Measurements from ENCODE around the gene ME3. TPM values are rescaled to one million over a fixed set of nuclear protein-coding genes. Genes with fewer than 3 reads are reported as not detected.

ME3 gene
- total RNA-seq, 2 experiments from 2014 or later = not detected

GRCh38 chr11:86719781-86720463 lies 47.5 kb upstream of the ME3 start:
- BruUV-seq (replicated peaks) = no TSS peak
- Histone ChIP-seq H3K9me3 (ENCODE audit: low read length) (0 out of 2 replicates have a peak, but pooled peaks cover 3% of the 10 kb centered on the region), H3K9me2 (ENCODE audit: insufficient read depth, low read length) (no peaks in the 10 kb centered on the region), H3K4me1 (ENCODE audit: insufficient read depth, low read length, poor library complexity, severe bottlenecking) (no peaks in the 10 kb centered on the region), H3K36me3 (ENCODE audit: insufficient read depth, low read length) (no peaks in the 10 kb centered on the region), H3K79me2 (ENCODE audit: insufficient read depth, low read depth, low read length) (no peaks in the 10 kb centered on the region), H3K4me2 (ENCODE audit: low read length) (no peak overlapping the region), H2AFZ (ENCODE audit: low read length) (no peak overlapping the region), H3K4me3 (ENCODE audit: low read depth, low read length, poor library complexity, severe bottlenecking) (no peak overlapping the region), H4K20me1 (ENCODE audit: insufficient read depth, low read length) (no peaks in the 10 kb centered on the region), H3K27ac (ENCODE audit: low read depth, low read length, poor library complexity, severe bottlenecking) (no peak overlapping the region)
- CTCF ChIA-PET (ENCODE audit: unreplicated experiment) = no interaction called here
- TF ChIP-seq, protein P1, sequence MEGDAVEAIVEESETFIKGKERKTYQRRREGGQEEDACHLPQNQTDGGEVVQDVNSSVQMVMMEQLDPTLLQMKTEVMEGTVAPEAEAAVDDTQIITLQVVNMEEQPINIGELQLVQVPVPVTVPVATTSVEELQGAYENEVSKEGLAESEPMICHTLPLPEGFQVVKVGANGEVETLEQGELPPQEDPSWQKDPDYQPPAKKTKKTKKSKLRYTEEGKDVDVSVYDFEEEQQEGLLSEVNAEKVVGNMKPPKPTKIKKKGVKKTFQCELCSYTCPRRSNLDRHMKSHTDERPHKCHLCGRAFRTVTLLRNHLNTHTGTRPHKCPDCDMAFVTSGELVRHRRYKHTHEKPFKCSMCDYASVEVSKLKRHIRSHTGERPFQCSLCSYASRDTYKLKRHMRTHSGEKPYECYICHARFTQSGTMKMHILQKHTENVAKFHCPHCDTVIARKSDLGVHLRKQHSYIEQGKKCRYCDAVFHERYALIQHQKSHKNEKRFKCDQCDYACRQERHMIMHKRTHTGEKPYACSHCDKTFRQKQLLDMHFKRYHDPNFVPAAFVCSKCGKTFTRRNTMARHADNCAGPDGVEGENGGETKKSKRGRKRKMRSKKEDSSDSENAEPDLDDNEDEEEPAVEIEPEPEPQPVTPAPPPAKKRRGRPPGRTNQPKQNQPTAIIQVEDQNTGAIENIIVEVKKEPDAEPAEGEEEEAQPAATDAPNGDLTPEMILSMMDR (conservative IDR thresholded peaks at IDR 0.05; ENCODE audit: low read length) = no peak
- TF ChIP-seq EZH2phosphoT487 (IDR thresholded peaks at IDR 0.05; ENCODE audit: borderline replicate concordance, low read depth, low read length) = no peak
- intact Hi-C loops (cut with micrococcal nuclease; ENCODE audit: unreplicated experiment) = no loop called here
- POLR2A ChIA-PET = interaction anchor here (0.7 kb wide), 1 partner anchor 9 kb away, joined by 3 read pairs; no protein-coding TSS in a partner anchor
- no peak for DNase-seq (ENCODE audit: low spot score)

- no peaks in the 10 kb centered on the region for H3K9me2 ChIP-seq (ENCODE audit: insufficient read depth, low read length)
- 0 out of 2 replicates have a peak, but pooled peaks cover 3% of the 10 kb centered on the region for H3K9me3 ChIP-seq (ENCODE audit: low read length)
- H3K4me1 ChIP-seq (ENCODE audit: insufficient read depth, low read length, poor library complexity, severe bottlenecking) = no peaks in the 10 kb centered on the region
- TF ChIP-seq EZH2phosphoT487 (IDR thresholded peaks at IDR 0.05; ENCODE audit: borderline replicate concordance, low read depth, low read length) = no peak
- TF ChIP-seq, protein P1 (conservative IDR thresholded peaks at IDR 0.05; ENCODE audit: low read length) = no peak
- ChIA-PET CTCF (ENCODE audit: unreplicated experiment) (no interaction called here), POLR2A (interaction anchor here (0.7 kb wide), 1 partner anchor 8 kb away, joined by 3 read pairs; no protein-coding TSS in a partner anchor)
- intact Hi-C loops (cut with micrococcal nuclease; ENCODE audit: unreplicated experiment) = no loop called here
- H2AFZ ChIP-seq (ENCODE audit: low read length) = no peak overlapping the region
- no peaks in the 10 kb centered on the region for H3K36me3 ChIP-seq (ENCODE audit: insufficient read depth, low read length)
- BruUV-seq (replicated peaks) = no TSS peak
- H3K27ac ChIP-seq (ENCODE audit: low read depth, low read length, poor library complexity, severe bottlenecking) = no peak overlapping the region
- no peaks in the 10 kb centered on the region for H3K79me2 ChIP-seq (ENCODE audit: insufficient read depth, low read depth, low read length)
- no peak for DNase-seq (ENCODE audit: low spot score)
- no peak overlapping the region for H3K4me2 ChIP-seq (ENCODE audit: low read length)
- H3K4me3 ChIP-seq (ENCODE audit: low read depth, low read length, poor library complexity, severe bottlenecking) = no peak overlapping the region
- H4K20me1 ChIP-seq (ENCODE audit: insufficient read depth, low read length) = no peaks in the 10 kb centered on the region
These were observed 46.6 kb upstream of the ME3 start for GRCh38 chr11:86718999-86719398.

DNA sequence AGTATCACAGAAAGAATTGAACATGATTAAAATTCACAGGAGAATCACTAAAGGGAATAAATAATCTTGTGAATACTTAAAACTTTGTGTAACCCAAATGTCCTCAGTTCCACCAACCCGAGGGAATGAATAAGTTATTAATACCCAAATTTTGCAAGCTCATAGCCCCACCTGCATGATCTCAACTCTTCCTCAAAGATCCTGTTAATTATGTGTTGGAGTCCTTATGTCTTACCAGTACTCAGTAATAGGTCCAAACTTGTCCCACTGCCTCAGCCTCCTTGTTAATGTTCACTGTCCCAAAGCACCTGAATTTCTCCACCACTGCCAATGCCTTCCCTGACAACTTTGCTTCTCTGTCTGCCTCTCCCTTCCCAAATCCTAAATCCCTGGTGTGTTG lies 46.1 kb upstream of the ME3 start:
- H3K36me3 ChIP-seq (ENCODE audit: insufficient read depth, low read length) = no peaks in the 10 kb centered on the region
- BruUV-seq (replicated peaks) = no TSS peak
- H4K20me1 ChIP-seq (ENCODE audit: insufficient read depth, low read length) = no peaks in the 10 kb centered on the region
- no peak overlapping the region for H3K4me3 ChIP-seq (ENCODE audit: low read depth, low read length, poor library complexity, severe bottlenecking)
- no peak overlapping the region for H3K4me2 ChIP-seq (ENCODE audit: low read length)
- DNase-seq (ENCODE audit: low spot score) = no peak
- intact Hi-C loops (cut with micrococcal nuclease; ENCODE audit: unreplicated experiment) = no loop called here
- H3K27ac ChIP-seq (ENCODE audit: low read depth, low read length, poor library complexity, severe bottlenecking) = no peak overlapping the region
- ChIA-PET POLR2A (no interaction called here), CTCF (ENCODE audit: unreplicated experiment) (no interaction called here)
- no peaks in the 10 kb centered on the region for H3K9me2 ChIP-seq (ENCODE audit: insufficient read depth, low read length)
- H3K4me1 ChIP-seq (ENCODE audit: insufficient read depth, low read length, poor library complexity, severe bottlenecking) = no peaks in the 10 kb centered on the region
- no peaks in the 10 kb centered on the region for H3K79me2 ChIP-seq (ENCODE audit: insufficient read depth, low read depth, low read length)
- no peak overlapping the region for H2AFZ ChIP-seq (ENCODE audit: low read length)
- 0 out of 2 replicates have a peak, but pooled peaks cover 3% of the 10 kb centered on the region for H3K9me3 ChIP-seq (ENCODE audit: low read length)
- no peak for TF ChIP-seq EZH2phosphoT487 (IDR thresholded peaks at IDR 0.05; ENCODE audit: borderline replicate concordance, low read depth, low read length)
- TF ChIP-seq, protein P1 (conservative IDR thresholded peaks at IDR 0.05; ENCODE audit: low read length) = no peak
